Stromal cell of bone marrow (primary cell): ENCODE results near the gene PRRT2.

Experiments
- DNase-seq: peaks from one replicate; pipeline ENCODE4 v3.0.0-alpha.2; 2012; ENCODE audit warnings: low read depth

Gene PRRT2

GRCh38 chr16:29862884-29863668 lies 51.1 kb downstream of the PRRT2 start, which contains the start of gene CDIPT:
TSS of gene CDIPT (minus strand) at chr16:29863226. CDS start at chr16:29862857, 369 bp downstream.
- DNase-seq = peak; percentile 91

DNA sequence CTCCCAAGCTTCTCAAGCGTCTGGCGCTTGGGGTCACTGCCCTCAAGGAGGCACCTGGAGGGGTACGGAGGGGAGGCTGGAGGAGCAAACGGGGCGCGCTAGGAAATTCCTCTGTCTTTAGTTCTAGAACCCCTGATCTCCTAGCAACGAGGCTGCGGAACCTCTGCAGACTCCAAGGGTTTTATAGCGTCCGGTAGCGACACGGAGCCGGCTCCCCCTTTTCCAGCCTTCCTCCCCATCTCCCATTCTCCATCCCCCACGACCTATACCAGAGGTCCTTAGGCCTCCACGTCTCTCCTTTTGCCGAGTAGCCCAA lies 51.6 kb downstream of the PRRT2 start:
- DNase-seq = no peak

- no peak for DNase-seq
Observed at GRCh38 chr16:29864205-29864604, 52.2 kb downstream of the PRRT2 start.
